LNCaP clone FGC (cell line): ENCODE measurements around the gene EPHA5.

ENCODE experiments used
- DNase-seq: peaks from one replicate; pipeline ENCODE4 v3.0.0-alpha.2; 2011; ENCODE audit warnings: low read depth
- H3K4me3 ChIP-seq: 2 replicates; pipeline ENCODE4 v1.5.1; 2011; ENCODE audit warnings: mild to moderate bottlenecking, low read depth, low read length, control low read depth
- TF ChIP-seq, protein P1 (sequence below): IDR thresholded peaks from 2 replicates; pipeline ENCODE4 v1.5.1; 2012; ENCODE audit warnings: mild to moderate bottlenecking; ENCODE audit not compliant: control insufficient read depth, insufficient read depth; ENCODE audit errors: extremely low read depth

Gene EPHA5

DNA sequence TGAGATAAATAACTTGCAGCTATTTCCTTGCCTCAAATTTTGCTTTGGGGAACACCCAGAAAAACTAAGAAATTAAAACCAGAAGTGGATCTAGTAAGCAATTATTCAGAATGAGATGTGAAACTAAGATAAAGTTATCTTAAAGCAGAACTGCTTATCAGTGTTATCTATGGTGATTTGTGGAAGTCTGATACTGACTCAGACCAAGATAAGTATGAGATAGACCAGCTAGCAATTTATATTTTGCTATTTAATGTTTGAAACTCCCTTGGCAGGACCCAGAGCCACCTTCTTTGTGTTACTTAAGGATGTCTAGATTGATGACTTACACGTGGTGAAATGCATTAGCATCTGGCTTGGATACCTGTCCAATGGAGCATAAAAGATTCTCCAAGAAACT, 368.1 kb downstream of the EPHA5 start:
- no peak for DNase-seq
- TF ChIP-seq, protein P1, sequence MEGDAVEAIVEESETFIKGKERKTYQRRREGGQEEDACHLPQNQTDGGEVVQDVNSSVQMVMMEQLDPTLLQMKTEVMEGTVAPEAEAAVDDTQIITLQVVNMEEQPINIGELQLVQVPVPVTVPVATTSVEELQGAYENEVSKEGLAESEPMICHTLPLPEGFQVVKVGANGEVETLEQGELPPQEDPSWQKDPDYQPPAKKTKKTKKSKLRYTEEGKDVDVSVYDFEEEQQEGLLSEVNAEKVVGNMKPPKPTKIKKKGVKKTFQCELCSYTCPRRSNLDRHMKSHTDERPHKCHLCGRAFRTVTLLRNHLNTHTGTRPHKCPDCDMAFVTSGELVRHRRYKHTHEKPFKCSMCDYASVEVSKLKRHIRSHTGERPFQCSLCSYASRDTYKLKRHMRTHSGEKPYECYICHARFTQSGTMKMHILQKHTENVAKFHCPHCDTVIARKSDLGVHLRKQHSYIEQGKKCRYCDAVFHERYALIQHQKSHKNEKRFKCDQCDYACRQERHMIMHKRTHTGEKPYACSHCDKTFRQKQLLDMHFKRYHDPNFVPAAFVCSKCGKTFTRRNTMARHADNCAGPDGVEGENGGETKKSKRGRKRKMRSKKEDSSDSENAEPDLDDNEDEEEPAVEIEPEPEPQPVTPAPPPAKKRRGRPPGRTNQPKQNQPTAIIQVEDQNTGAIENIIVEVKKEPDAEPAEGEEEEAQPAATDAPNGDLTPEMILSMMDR, result no peak
- no peak overlapping the region for H3K4me3 ChIP-seq

DNA sequence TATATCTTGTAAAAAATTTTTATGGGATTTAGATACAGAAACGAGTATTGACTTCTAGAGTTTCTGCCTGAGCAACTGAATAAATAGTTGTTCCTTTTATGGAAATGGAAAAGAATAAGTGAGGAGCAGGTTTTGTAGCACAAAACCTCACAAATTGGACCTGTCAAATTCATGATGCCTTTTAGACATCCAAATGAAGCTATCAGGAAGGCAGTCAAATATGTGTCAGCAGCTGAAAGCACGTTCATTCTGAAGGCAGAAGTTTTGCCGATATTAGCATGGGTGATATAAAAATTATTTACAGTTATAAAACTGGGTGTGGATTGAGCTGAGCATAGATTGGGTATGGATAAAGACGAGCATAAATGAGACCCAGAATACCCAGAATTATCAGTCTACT, 374.0 kb downstream of the EPHA5 start:
- H3K4me3 ChIP-seq, result no peak overlapping the region
- TF ChIP-seq, protein P1, result no peak
- DNase-seq, result no peak

- TF ChIP-seq, protein P1, result no peak
- no peak for DNase-seq
- no peak overlapping the region for H3K4me3 ChIP-seq
These were observed 383.2 kb downstream of the EPHA5 start for GRCh38 chr4:65287071-65287470.
